Right ventricle myocardium inferior (tissue), 1 donor: Measurements from ENCODE around the gene FBXL17. TPM values are rescaled to one million over a fixed set of nuclear protein-coding genes. Genes with fewer than 3 reads are reported as not detected.
A peak's percentile ranks its signal among the peaks of the same experiment; 100 is the strongest.

Experiments used
- ATAC-seq: fragments of 200-7000 bp; cut with Tn5 transposase; one replicate; pipeline ENCODE4 v1.9.1; 2020; ENCODE audit warnings: mild to moderate bottlenecking, moderate library complexity
- DNase-seq: peaks from one replicate; pipeline ENCODE4 v3.0.0; 2021; ENCODE audit errors: missing footprints
- intact Hi-C: fragments of 100-400 bp; cut with DNase I; formaldehyde crosslinking; loops from one replicate; pipeline ENCODE4 v1.11.0; 2022
- total RNA-seq: library from RNA; stranded (reverse); fragmentation: NEBNext Ultra II Directional; extraction: Animal tissue kit (Norgen Biotek cat#: 25700); gene quantifications from one replicate; pipeline ENCODE4 v1.2.1, GENCODE V29; 2021
- donor health status: DM: no; HTN: yes; CAD: no; lungs with severe emphysema.

Gene FBXL17
- total RNA-seq, 1 donor from 2014 or later, result 43.6 TPM

DNA sequence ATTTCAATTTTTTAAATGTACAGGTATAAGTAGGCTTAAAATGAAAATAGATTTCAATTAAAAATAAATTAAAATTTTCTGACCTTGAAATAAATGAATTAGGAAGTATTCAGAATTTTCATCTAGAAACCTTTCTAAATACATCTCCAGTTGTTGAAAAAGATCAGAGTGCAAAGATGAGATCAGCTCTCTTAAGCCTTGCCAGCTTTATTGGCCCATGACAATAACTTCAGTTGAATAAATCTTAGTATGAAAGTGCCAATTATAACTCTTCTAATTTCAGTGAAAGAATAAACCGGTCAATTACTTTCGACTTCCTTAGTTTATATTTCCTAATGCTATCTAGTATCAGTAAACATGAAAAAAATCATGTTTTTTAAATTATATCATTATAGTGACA is 117.4 kb downstream of the FBXL17 start:
- intact Hi-C loops, result no loop called here
- ATAC-seq, result no peak
- DNase-seq, result no peak

DNA sequence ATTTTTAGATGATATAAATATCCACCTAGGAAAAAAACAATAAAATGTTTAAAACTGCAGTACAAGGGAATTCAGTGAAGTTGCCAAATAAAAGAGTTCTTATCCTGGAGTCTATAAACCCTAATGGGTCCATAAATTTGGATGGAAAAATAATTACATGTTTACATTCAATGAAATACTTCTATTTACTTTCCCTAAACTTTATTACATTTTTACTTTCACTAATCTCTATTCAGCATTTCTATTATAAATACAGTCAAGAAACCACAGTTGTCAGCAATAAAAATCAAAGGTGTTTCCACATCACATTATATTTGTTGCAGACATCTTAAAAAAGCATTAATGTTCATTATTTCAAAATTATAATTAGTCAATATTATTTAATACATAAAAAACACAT is 118.6 kb downstream of the FBXL17 start:
- intact Hi-C loops, result no loop called here

DNA sequence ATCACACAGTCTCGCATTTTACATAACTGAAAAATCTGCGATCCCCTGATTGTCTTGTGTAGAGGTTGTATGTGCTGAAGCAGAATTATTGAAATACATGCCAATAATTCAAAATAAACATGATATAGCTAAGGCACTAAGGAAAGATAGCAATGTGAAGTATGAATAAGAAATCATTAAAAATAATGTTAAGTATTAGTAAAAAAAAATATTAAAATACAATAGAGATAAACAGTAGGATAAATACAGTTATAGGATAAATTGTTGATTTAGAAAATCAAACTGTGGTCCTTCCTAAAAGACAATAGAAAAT is 121.1 kb downstream of the FBXL17 start:
- intact Hi-C loops, result loop anchor here (2.0 kb wide), 1 partner anchor 84 kb away; no protein-coding TSS in a partner anchor

More for the DNA sequence above, 118.6 kb downstream of the FBXL17 start:
- ATAC-seq, result no peak
- no peak for DNase-seq

GRCh38 chr5:108260117-108260857 is 121.6 kb downstream of the FBXL17 start:
- no peak for DNase-seq
- intact Hi-C loops, result loop anchor here (2.0 kb wide), 1 partner anchor 85 kb away; no protein-coding TSS in a partner anchor
- ATAC-seq, result peak; percentile 90

More for the DNA sequence above, 121.1 kb downstream of the FBXL17 start:
- DNase-seq (no peak), ATAC-seq (no peak)

GRCh38 chr5:108259306-108259705 is 122.6 kb downstream of the FBXL17 start:
- DNase-seq, result no peak
- intact Hi-C loops, result no loop called here
- ATAC-seq, result peak; percentile 56

DNA sequence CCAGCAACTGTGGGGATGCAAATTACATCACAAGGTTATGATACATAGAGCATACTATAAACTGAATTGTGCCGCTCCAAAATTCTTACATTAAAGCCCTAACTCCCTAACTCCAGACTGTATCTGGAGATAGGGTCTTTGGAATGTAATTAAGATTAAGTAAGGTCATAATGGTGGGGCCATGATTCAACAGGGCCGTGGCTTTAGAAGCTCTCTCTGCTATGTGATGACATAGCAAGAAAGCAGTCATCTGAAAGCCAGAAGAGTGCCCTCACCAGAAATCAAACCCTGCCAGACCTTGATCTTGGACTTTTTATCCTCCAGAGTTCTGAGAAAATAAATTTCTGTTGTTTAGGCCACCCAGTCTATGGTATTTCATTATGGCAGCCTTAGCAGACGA is 123.9 kb downstream of the FBXL17 start:
- intact Hi-C loops, result no loop called here
- no peak for DNase-seq
- no peak for ATAC-seq

DNA sequence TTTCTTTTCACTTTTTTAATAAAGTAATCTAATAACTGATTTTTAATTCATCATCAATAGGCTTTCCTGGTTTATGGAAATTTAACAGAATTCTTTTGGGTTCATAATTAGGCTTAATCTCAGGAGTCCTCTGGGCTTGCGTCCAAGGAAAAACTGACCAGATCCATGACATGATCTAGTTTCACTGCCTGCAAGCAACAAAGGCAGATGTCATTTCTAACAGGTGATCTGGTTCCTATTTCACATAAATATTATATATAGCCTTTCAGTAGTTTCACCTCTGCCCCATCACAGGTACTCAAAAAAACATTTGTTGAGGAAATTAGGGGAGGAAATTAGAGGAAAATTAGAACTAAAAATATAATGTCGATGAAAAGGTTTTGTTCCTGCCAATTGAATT is 126.4 kb downstream of the FBXL17 start:
- intact Hi-C loops, result no loop called here
- ATAC-seq (no peak), DNase-seq (no peak)

DNA sequence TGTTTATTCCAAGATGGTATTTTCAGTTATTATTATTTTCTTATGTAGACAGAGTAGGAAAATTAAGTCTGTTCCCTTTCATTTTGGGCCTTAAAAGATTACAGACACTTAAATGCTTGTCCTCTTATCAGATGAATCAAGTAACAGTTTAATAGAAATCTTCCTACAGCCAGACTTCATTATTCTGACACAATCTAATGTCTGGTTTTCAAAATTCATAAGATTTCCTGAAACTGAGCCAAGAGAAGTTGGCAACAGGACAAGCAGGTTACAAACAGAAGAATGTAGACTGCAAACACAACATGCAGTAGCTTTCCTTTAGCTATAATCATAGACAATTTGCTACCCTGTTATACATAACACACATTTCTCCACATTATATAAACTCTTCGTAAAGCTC is 130.5 kb downstream of the FBXL17 start:
- intact Hi-C loops, result no loop called here
- ATAC-seq, result no peak
- no peak for DNase-seq

- ATAC-seq, result no peak
- intact Hi-C loops, result no loop called here
Observed at GRCh38 chr5:108249785-108250426, 132.0 kb downstream of the FBXL17 start.

DNA sequence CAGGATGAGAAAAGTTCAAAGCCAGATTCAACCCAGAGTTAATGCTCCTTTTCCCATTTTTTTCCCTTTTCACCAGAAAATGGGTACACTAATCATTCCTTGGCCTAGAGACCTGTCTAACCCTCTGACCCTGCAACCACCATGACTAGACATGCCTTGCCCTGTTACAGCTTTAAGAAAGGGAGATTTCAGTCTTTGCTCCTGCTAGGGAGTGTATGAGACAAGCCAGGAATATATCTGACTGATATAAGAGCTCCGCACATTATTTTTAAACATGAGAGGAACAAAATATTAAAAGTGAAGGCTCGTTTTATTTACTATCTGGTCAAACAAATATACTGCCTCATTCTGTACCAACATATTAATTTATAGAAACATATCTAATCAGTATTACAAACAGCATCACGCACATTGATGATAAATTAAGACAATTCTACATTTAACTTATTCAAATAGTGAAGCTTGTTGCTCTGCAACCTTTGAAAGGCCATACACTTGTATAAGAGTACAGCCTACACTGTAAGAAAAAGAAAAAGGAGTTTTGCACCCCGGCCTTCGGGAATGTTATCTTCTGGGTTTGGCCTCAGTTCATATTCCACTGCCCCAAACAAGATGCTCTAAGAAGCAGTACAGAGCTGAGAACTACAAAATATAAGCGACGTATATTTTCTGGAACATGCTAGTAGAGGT is 132.7 kb downstream of the FBXL17 start:
- DNase-seq (no peak), ATAC-seq (peak; percentile 50)
- intact Hi-C loops, result no loop called here

More at GRCh38 chr5:108249785-108250426, 132.0 kb downstream of the FBXL17 start:
- no peak for DNase-seq

GRCh38 chr5:108238936-108239887 is 142.7 kb downstream of the FBXL17 start:
- intact Hi-C loops, result no loop called here
- peak; percentile 31 for ATAC-seq

GRCh38 chr5:108238461-108238860 is 143.4 kb downstream of the FBXL17 start:
- DNase-seq, result no peak
- no peak for ATAC-seq
- intact Hi-C loops, result no loop called here

More at GRCh38 chr5:108238936-108239887, 142.7 kb downstream of the FBXL17 start:
- DNase-seq, result peak; percentile 56

DNA sequence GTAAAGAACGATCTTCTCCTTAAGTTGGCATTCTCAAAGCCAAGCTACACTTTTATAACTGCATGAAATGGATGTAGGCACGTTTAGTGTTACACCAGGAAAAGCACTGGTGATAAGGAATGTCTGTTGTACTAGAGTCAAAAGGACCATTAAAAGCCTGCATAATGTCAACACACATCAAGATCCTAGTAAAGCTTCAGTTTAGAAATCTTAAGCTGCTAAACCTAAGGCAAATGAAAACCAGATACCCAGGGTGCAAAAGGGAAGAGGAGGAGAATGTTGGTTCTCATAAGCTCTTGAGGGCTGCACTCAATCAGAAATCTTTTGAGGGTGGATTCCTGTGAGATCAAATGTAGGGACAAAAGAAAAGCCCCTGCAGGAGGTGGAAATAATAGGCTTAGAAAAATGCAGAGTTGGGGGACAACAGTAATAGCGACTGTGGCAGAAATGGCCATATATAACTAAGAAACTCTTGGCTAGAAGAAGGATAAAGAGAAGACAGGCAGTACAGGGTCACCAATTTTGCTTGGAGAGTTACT is 148.2 kb downstream of the FBXL17 start:
- no peak for DNase-seq

DNA sequence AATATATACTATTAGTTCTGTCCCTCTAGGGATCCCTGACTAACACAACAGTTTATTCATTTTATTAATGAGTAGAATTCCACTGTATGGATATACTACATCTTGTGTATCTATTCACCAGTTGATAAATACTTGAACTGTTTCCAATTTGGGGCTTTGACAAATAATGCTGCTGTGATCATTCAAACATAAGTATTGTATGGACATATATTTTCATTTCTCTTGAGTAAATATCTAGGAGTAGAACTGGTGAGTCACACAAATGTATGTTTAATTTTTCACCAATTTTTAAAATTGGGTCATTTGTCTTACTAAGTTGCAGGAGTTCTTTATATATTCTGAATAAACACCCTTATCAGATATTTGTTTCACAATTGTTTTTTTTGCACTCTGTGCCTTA is 149.1 kb downstream of the FBXL17 start:
- ATAC-seq (no peak), DNase-seq (no peak)
- intact Hi-C loops, result no loop called here

More for the DNA sequence above, 148.2 kb downstream of the FBXL17 start:
- intact Hi-C loops, result no loop called here
- no peak for ATAC-seq

- no peak for DNase-seq
- no peak for ATAC-seq
- intact Hi-C loops, result no loop called here
Observed at GRCh38 chr5:108222011-108222410, 159.9 kb downstream of the FBXL17 start.

DNA sequence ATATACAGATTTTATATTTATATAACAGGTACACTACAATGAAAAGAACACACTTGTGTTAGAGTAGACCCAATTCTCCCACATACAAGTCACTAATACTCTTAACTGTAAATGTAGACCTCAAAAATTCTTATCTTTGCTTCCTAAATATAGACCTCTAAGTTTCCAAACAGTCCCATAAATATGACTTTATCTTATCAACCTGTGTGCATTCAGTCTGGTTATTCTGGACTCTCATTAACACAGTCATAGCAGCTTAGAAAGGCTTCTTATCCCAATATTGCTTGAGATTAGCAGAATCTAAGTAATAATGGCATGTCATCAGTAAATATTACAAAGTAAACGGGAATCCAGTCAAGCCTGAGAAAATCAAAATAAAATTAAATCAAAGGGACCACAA is 161.1 kb downstream of the FBXL17 start:
- ATAC-seq, result no peak
- no peak for DNase-seq
- intact Hi-C loops, result no loop called here

DNA sequence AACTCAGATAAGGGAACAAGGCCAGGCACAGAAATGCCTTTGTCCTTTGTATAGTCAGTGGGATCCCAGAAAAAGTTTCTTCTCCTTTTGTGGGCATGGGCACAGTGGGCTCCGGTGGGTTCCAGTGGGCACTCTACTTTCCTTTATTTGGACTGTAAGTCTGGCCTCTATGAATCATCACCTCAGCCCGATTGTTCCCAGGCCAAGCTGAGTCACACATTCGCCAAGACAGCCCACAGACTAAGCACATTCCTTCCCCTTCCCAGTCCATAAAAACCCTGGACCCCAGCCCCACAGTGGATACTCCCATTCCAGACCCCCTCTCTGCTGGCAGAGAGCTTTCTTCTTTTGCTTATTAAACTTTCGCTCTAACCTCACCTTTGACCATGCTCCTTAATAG is 165.0 kb downstream of the FBXL17 start:
- intact Hi-C loops, result no loop called here
- DNase-seq (no peak), ATAC-seq (no peak)

DNA sequence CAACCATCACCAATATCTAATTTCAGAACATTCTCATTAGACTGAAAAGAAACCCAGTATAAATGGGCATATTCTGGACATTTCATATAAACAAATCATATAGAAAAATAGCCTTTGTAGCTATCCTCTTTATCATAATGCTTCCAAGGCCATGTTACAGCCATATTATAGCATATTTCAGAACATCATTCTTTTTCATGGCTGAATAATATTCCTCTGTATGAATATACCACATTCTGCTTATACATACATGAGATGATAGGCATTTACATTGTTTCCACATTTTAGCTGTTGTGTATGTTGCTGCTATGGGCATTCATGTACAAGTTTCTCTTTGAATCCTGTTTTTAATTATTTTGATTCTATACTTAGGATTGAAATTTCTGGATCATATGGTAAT is 167.0 kb downstream of the FBXL17 start:
- intact Hi-C loops, result no loop called here

More for the DNA sequence above, 167.0 kb downstream of the FBXL17 start:
- no peak for ATAC-seq
- DNase-seq, result no peak
